Measurements from ENCODE around the gene TRAP1. TPM values are rescaled to one million over a fixed set of nuclear protein-coding genes. Genes with fewer than 3 reads are reported as not detected.
"Not testable (repeated sequence)": the region's sequence is repeated elsewhere in the genome, so short reads cannot be mapped to it uniquely, and the experiment has no call there.

The TRAP1 gene
- total RNA-seq, 2 experiments from 2014 or later: 366 to 377 TPM

GRCh38 chr16:3729161-3730112 is 12.1 kb upstream of the TRAP1 start:
- Mint-ChIP-seq H3K4me1 (no peaks in the 10 kb centered on the region), H3K27me3 (no peaks in the 10 kb centered on the region), H3K9me3 (no peaks in the 10 kb centered on the region), H3K36me3 (peaks cover 12% of the 10 kb centered on the region), H3K4me3 (no peak overlapping the region), H3K27ac (no peak overlapping the region)
- DNase-seq: no peak

GRCh38 chr16:3728424-3729160 is 11.3 kb upstream of the TRAP1 start:
- DNase-seq: no peak
- Mint-ChIP-seq H3K27ac (no peak overlapping the region), H3K4me3 (no peak overlapping the region), H3K27me3 (no peaks in the 10 kb centered on the region), H3K36me3 (peaks cover 9% of the 10 kb centered on the region), H3K4me1 (no peaks in the 10 kb centered on the region), H3K9me3 (no peaks in the 10 kb centered on the region)

- no peaks in the 10 kb centered on the region for H3K27me3 Mint-ChIP-seq
- H3K4me3 Mint-ChIP-seq: no peak overlapping the region
- peaks cover 9% of the 10 kb centered on the region for H3K36me3 Mint-ChIP-seq
- H3K4me1 Mint-ChIP-seq: no peaks in the 10 kb centered on the region
- no peak for DNase-seq
- no peak overlapping the region for H3K27ac Mint-ChIP-seq
- no peaks in the 10 kb centered on the region for H3K9me3 Mint-ChIP-seq
Observed at GRCh38 chr16:3727806-3728381, 10.6 kb upstream of the TRAP1 start.

- no peak overlapping the region for H3K4me3 Mint-ChIP-seq
Observed at GRCh38 chr16:3726021-3726687, 8.8 kb upstream of the TRAP1 start.

GRCh38 chr16:3725276-3725675 is 8.0 kb upstream of the TRAP1 start:
- Mint-ChIP-seq H3K27ac (no peak overlapping the region), H3K4me1 (no peaks in the 10 kb centered on the region), H3K27me3 (no peaks in the 10 kb centered on the region), H3K36me3 (peaks cover 6% of the 10 kb centered on the region), H3K9me3 (no peaks in the 10 kb centered on the region), H3K4me3 (no peak overlapping the region)
- DNase-seq: no peak

More at GRCh38 chr16:3726021-3726687, 8.8 kb upstream of the TRAP1 start:
- Mint-ChIP-seq H3K36me3 (peaks cover 9% of the 10 kb centered on the region), H3K9me3 (no peaks in the 10 kb centered on the region), H3K27me3 (no peaks in the 10 kb centered on the region), H3K27ac (no peak overlapping the region), H3K4me1 (no peaks in the 10 kb centered on the region)
- no peak for DNase-seq

GRCh38 chr16:3722508-3722907 is 5.2 kb upstream of the TRAP1 start:
- DNase-seq: no peak
- Mint-ChIP-seq H3K27me3 (no peaks in the 10 kb centered on the region), H3K27ac (no peak overlapping the region), H3K4me1 (peaks cover 5% of the 10 kb centered on the region), H3K36me3 (no peaks in the 10 kb centered on the region), H3K9me3 (no peaks in the 10 kb centered on the region), H3K4me3 (no peak overlapping the region)

GRCh38 chr16:3720418-3720817 is 3.1 kb upstream of the TRAP1 start:
- Mint-ChIP-seq H3K4me3 (no peak overlapping the region), H3K36me3 (peaks cover 10% of the 10 kb centered on the region), H3K4me1 (peaks cover 11% of the 10 kb centered on the region), H3K9me3 (no peaks in the 10 kb centered on the region), H3K27ac (no peak overlapping the region), H3K27me3 (no peaks in the 10 kb centered on the region)
- DNase-seq: no peak

GRCh38 chr16:3718628-3719027 is 1.3 kb upstream of the TRAP1 start:
- DNase-seq: no peak
- peaks cover 23% of the 10 kb centered on the region for H3K4me1 Mint-ChIP-seq
- H3K4me3 Mint-ChIP-seq: peak overlapping the region; percentile 81
- H3K27me3 Mint-ChIP-seq: no peaks in the 10 kb centered on the region
- peaks cover 27% of the 10 kb centered on the region for H3K36me3 Mint-ChIP-seq
- H3K9me3 Mint-ChIP-seq: no peaks in the 10 kb centered on the region
- no peak overlapping the region for H3K27ac Mint-ChIP-seq

- H3K4me3 Mint-ChIP-seq: peak overlapping the region; percentile 81
- H3K27me3 Mint-ChIP-seq: no peaks in the 10 kb centered on the region
- peaks cover 33% of the 10 kb centered on the region for H3K36me3 Mint-ChIP-seq
- no peak for DNase-seq
- peak overlapping the region; percentile 86 for H3K27ac Mint-ChIP-seq
- H3K9me3 Mint-ChIP-seq: no peaks in the 10 kb centered on the region
- peaks cover 27% of the 10 kb centered on the region for H3K4me1 Mint-ChIP-seq
Observed at GRCh38 chr16:3718019-3718391, 681 bp upstream of the TRAP1 start.

- peaks cover 41% of the 10 kb centered on the region for H3K36me3 Mint-ChIP-seq
- H3K9me3 Mint-ChIP-seq: no peaks in the 10 kb centered on the region
- peak; percentile 34 for DNase-seq
- no peaks in the 10 kb centered on the region for H3K27me3 Mint-ChIP-seq
- peak overlapping the region; percentile 94 for H3K27ac Mint-ChIP-seq
- peaks cover 31% of the 10 kb centered on the region for H3K4me1 Mint-ChIP-seq
- H3K4me3 Mint-ChIP-seq: peak overlapping the region; percentile 90
Observed at GRCh38 chr16:3716831-3717234, 491 bp downstream of the TRAP1 start.

- no peaks in the 10 kb centered on the region for H3K9me3 Mint-ChIP-seq
- no peak for DNase-seq
- H3K36me3 Mint-ChIP-seq: peaks cover 45% of the 10 kb centered on the region
- peak overlapping the region; percentile 90 for H3K4me3 Mint-ChIP-seq
- no peaks in the 10 kb centered on the region for H3K27me3 Mint-ChIP-seq
- H3K4me1 Mint-ChIP-seq: peaks cover 35% of the 10 kb centered on the region
- no peak overlapping the region for H3K27ac Mint-ChIP-seq
Observed at GRCh38 chr16:3715430-3715829, 1.9 kb downstream of the TRAP1 start.

- H3K4me3 Mint-ChIP-seq, H3K27ac Mint-ChIP-seq: not testable (repeated sequence)
Observed at GRCh38 chr16:3714378-3714777, 2.9 kb downstream of the TRAP1 start.

GRCh38 chr16:3713587-3714242 is 3.6 kb downstream of the TRAP1 start:
- Mint-ChIP-seq H3K27ac (no peak overlapping the region), H3K27me3 (no peaks in the 10 kb centered on the region), H3K9me3 (no peaks in the 10 kb centered on the region), H3K4me3 (no peak overlapping the region), H3K4me1 (peaks cover 39% of the 10 kb centered on the region), H3K36me3 (peaks cover 50% of the 10 kb centered on the region)
- no peak for DNase-seq

More at GRCh38 chr16:3714378-3714777, 2.9 kb downstream of the TRAP1 start:
- Mint-ChIP-seq H3K4me1 (peaks cover 39% of the 10 kb centered on the region), H3K36me3 (peaks cover 50% of the 10 kb centered on the region)
- H3K27me3 Mint-ChIP-seq, H3K9me3 Mint-ChIP-seq, DNase-seq: not testable (repeated sequence)

GRCh38 chr16:3712861-3713372 is 4.4 kb downstream of the TRAP1 start:
- H3K27me3 Mint-ChIP-seq: no peaks in the 10 kb centered on the region
- no peak for DNase-seq
- no peaks in the 10 kb centered on the region for H3K9me3 Mint-ChIP-seq
- H3K36me3 Mint-ChIP-seq: peaks cover 50% of the 10 kb centered on the region
- no peak overlapping the region for H3K27ac Mint-ChIP-seq
- peaks cover 36% of the 10 kb centered on the region for H3K4me1 Mint-ChIP-seq
- H3K4me3 Mint-ChIP-seq: no peak overlapping the region

Measured in activated naive CD8-positive, alpha-beta T cell treated with anti-CD3 and anti-CD28 coated beads for 36 hours (primary cell).